Esophagus (tissue), 2 donors: ENCODE measurements around the gene CCDC47. TPM values are rescaled to one million over a fixed set of nuclear protein-coding genes. Genes with fewer than 3 reads are reported as not detected.

ENCODE experiments used
- H3K27ac ChIP-seq, 2 donors: one replicate each; pipeline ENCODE4 v1.5.1; 2013; ENCODE audit warnings: low read depth in 2 of 2, mild to moderate bottlenecking in 2 of 2, inconsistent platforms in 1 of 2, low read length in 1 of 2, moderate library complexity in 1 of 2
- H3K27me3 ChIP-seq, 2 donors: one replicate each; pipeline ENCODE4 v1.6.1; 2013; ENCODE audit warnings: low read length in 2 of 2, control low read depth in 1 of 2, mild to moderate bottlenecking in 1 of 2; ENCODE audit not compliant: insufficient read depth in 2 of 2, control insufficient read depth in 1 of 2
- H3K36me3 ChIP-seq, 2 donors: one replicate each; pipeline ENCODE4 v1.6.1; 2013; ENCODE audit warnings: low read length in 1 of 2; ENCODE audit not compliant: control insufficient read depth in 2 of 2, insufficient read depth in 2 of 2
- H3K4me1 ChIP-seq, 2 donors: one replicate each; pipeline ENCODE4 v1.6.1; 2013; ENCODE audit warnings: low read length in 1 of 2; ENCODE audit not compliant: control insufficient read depth in 2 of 2, insufficient read depth in 2 of 2
- H3K4me3 ChIP-seq, 2 donors: one replicate each; pipeline ENCODE4 v1.5.1; 2013; ENCODE audit warnings: low read length in 2 of 2, mild to moderate bottlenecking in 2 of 2, low read depth in 1 of 2, moderate library complexity in 1 of 2
- H3K9me3 ChIP-seq, 2 donors: one replicate each; pipeline ENCODE4 v1.6.1; 2013; ENCODE audit warnings: mild to moderate bottlenecking in 2 of 2, low read depth in 1 of 2, low read length in 1 of 2, moderate library complexity in 1 of 2; ENCODE audit not compliant: control insufficient read depth in 2 of 2, insufficient read depth in 1 of 2
- WGBS, 2 donors: extraction: QIAGEN DNeasy Blood & Tissue Kit; methylation state at CpG; one replicate each; pipeline ENCODE4 v1.1.7; 2013; 5-methylcytosine and 5-hydroxymethylcytosine counted together
- polyA plus RNA-seq, 2 donors: library from polyadenylated mRNA; stranded (reverse); fragments of 200-250 nt; gene quantifications; one replicate each; pipeline ENCODE4 v1.2.3, GENCODE V29; 2013
- donor health status: healthy with polysubstance abuse.
- donor health status: Bipolar disorder and iron deficiency.

Gene CCDC47
- polyA plus RNA-seq, 2 donors = 16.3 to 36.4 TPM

- 53 to 55% methylated on average over 22 of the region's 22 CpGs for WGBS, 2 donors
- no peaks in the 10 kb centered on the region for H3K9me3 ChIP-seq
- peak overlapping the region in 1 of 2 donors; percentile 58 for H3K4me3 ChIP-seq
- peaks cover 0 to 12% of the 10 kb centered on the region in 2 donors for H3K36me3 ChIP-seq
- H3K27me3 ChIP-seq = no peaks in the 10 kb centered on the region
- H3K27ac ChIP-seq = peak overlapping the region; percentile 17 to 35
- peaks cover 6 to 8% of the 10 kb centered on the region in 2 donors for H3K4me1 ChIP-seq
Measured at GRCh38 chr17:63697341-63698286, 75.8 kb downstream of the CCDC47 start.

- Histone ChIP-seq H3K4me1 (peaks cover 6 to 8% of the 10 kb centered on the region in 2 donors), H3K27me3 (no peaks in the 10 kb centered on the region), H3K9me3 (no peaks in the 10 kb centered on the region), H3K27ac (no peak overlapping the region), H3K4me3 (no peak overlapping the region), H3K36me3 (peaks cover 0 to 19% of the 10 kb centered on the region in 2 donors)
- 66 to 72% methylated on average over 9 of the region's 9 CpGs for WGBS, 2 donors
Measured at GRCh38 chr17:63696381-63696961, 76.9 kb downstream of the CCDC47 start.

GRCh38 chr17:63695889-63696288 is 77.5 kb downstream of the CCDC47 start:
- peaks cover 6 to 25% of the 10 kb centered on the region in 2 donors for H3K36me3 ChIP-seq
- WGBS, 2 donors = 85 to 87% methylated on average over 6 of the region's 6 CpGs
- H3K27me3 ChIP-seq = no peaks in the 10 kb centered on the region
- H3K27ac ChIP-seq = no peak overlapping the region
- H3K4me3 ChIP-seq = no peak overlapping the region
- H3K9me3 ChIP-seq = no peaks in the 10 kb centered on the region
- peaks cover 6% of the 10 kb centered on the region in 2 donors for H3K4me1 ChIP-seq

Other genes starting within 250 kb of the CCDC47 start
- gene DCAF7, start 223.1 kb downstream of the CCDC47 start, polyA plus RNA-seq = 10 to 100 TPM in 1 of 2 donors, 1 to 10 TPM in 1; 9.1 to 16.0 TPM
- 10 to 100 TPM in 1 of 2 donors, 1 to 10 TPM in 1; 8.5 to 17.2 TPM for gene TACO1, start 172.7 kb downstream of the CCDC47 start, polyA plus RNA-seq
- 10 to 100 TPM; 10.5 to 12.1 TPM for gene MAP3K3, start 151.2 kb downstream of the CCDC47 start, polyA plus RNA-seq
- 1 to 10 TPM; 4.6 to 6.3 TPM for gene LIMD2, start 73.5 kb downstream of the CCDC47 start, polyA plus RNA-seq
- 10 to 100 TPM; 15.5 to 17.2 TPM for gene STRADA, start 31.8 kb downstream of the CCDC47 start, polyA plus RNA-seq
- gene DDX42, start 573 bp upstream of the CCDC47 start, polyA plus RNA-seq = 10 to 100 TPM; 48.7 to 69.6 TPM
- gene PSMC5, start 53.8 kb upstream of the CCDC47 start, polyA plus RNA-seq = 100 to 1,000 TPM; 137 to 156 TPM
- 10 to 100 TPM; 15.1 to 18.5 TPM for gene FTSJ3, start 54.1 kb upstream of the CCDC47 start, polyA plus RNA-seq
- gene SMARCD2, start 69.1 kb upstream of the CCDC47 start, polyA plus RNA-seq = 10 to 100 TPM; 54.4 to 62.4 TPM
- not detected for gene CSH2, start 100.1 kb upstream of the CCDC47 start, polyA plus RNA-seq
- gene GH2, start 108.3 kb upstream of the CCDC47 start, polyA plus RNA-seq = not detected
- not detected for gene CSH1, start 123.0 kb upstream of the CCDC47 start, polyA plus RNA-seq
- gene CSHL1, start 137.7 kb upstream of the CCDC47 start, polyA plus RNA-seq = not detected
- not detected for gene GH1, start 145.2 kb upstream of the CCDC47 start, polyA plus RNA-seq
- gene CD79B, start 158.7 kb upstream of the CCDC47 start, polyA plus RNA-seq = 1 to 10 TPM; 1.2 to 1.5 TPM
- gene SCN4A, start 199.3 kb upstream of the CCDC47 start, polyA plus RNA-seq = under 1 TPM; 0.01 to 0.08 TPM
- under 1 TPM; 0.07 to 0.22 TPM for gene PRR29, start 224.8 kb upstream of the CCDC47 start, polyA plus RNA-seq
- 1 to 10 TPM; 4.2 to 8.9 TPM for gene ICAM2, start 247.0 kb upstream of the CCDC47 start, polyA plus RNA-seq